HG03439 (cell line): ENCODE results near the gene VWC2.
A peak's percentile ranks its signal among the peaks of the same experiment; 100 is the strongest.

Source experiments
- ATAC-seq: cut with Tn5 transposase; IDR thresholded peaks from one replicate; pipeline ENCODE4 v1.9.1; 2021; ENCODE audit warnings: mild to moderate bottlenecking, moderate library complexity; ENCODE audit not compliant: unreplicated experiment

Gene VWC2

GRCh38 chr7:49781996-49782395 lies 8.6 kb downstream of the VWC2 start:
- ATAC-seq = no peak

DNA sequence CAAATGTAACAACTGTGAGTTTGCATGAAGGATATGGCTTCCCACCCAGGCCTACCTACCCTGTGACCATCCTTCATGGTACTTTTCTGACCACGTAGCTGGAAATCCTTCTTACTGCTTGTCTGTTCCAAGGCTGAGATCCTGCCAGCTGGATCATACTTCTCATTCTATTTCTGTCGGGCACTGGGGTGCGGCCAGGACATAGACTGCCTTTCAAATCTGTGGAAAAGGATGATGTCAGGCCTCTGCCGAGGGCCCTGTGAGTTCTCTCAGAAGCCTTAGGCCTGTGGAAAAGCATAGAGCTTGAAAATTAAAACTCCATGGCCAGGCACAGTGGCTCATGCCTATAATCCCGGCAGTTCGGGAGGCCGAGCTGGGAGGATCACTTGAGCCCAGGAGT lies 10.0 kb downstream of the VWC2 start:
- ATAC-seq = no peak

- no peak for ATAC-seq
These were observed 14.5 kb downstream of the VWC2 start for GRCh38 chr7:49787980-49788379.

DNA sequence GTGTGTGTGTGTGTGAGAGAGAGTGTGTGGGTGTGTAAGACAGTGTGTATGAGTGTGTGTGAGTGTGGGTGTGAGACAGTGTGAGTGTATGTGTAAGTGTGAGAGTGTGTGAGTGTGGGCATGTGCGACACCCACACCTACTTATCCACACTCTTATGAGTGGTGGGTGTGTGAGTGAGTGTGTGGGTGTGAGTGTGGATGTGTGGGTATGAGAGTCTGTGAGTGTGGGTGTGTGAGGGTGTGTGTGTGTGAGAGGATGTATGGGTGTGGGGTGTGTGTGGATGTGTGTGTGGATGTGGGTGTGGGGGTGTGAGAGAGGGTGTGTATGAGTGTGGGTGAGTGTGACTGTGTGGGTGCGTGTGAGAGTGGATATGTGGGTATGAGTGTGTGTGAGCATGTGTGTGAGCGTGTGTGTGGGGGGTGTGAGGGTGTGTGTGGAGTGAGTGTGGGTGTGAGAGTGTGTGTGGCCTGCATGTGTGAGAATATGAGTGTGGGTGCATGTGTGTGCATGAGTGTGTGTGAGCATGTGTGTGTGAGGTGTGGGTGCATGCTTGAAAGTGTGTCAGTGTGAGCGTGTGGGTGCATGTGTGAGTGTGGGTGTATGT lies 15.1 kb downstream of the VWC2 start:
- ATAC-seq = no peak

- ATAC-seq = no peak
These were observed 16.3 kb downstream of the VWC2 start for GRCh38 chr7:49789736-49790135.

DNA sequence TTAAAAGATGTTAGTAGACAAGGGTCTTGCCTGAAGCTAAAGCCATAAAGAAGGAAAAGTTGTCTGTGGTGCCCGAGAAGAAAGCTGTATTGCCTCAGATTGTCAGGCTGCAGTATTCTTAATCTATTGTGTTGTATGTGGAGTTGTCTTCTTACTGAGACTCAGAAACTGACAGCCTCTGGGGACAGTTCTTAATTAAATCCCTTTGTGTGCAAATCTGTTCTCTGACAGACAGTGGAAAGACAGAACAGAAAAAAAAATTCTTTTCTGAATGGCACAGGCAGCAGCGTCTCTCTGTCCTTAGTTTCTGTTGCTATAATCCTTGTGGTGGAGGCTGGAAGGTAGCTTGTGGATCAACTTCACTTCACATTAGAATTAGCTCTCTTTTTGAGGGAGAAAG lies 16.8 kb downstream of the VWC2 start:
- no peak for ATAC-seq

DNA sequence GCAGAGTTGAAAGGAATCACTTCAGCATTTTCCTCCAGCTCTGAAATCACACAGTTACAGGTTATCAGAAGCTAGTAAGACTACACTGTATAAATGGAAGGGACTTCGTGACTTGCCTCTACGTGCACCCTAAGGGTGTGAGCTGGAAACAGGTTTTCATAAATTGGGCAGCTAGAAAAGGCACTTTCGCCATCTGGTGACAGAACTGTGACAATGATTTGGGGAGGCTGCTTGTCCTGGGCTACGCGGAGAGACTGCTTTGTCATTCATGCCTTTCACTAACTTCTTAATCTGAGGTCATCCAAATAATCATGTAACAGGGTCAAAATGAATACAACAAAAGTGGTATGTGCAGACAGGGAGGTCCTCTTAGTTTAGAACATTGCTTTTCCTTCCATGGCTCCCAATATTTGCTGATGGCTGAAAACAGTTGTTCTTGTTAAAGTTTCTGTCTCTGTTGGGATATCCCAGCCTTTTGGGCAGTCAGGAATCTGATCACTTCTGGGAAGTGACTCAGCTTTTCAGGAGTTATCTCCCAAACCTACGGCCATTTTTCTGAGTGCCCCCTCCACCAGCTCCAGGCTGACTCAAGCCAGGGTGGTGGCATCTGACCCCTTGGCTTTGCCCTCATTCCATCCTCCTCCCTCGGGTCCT lies 17.8 kb downstream of the VWC2 start:
- ATAC-seq = peak; percentile 87

- no peak for ATAC-seq
These were observed 24.7 kb downstream of the VWC2 start for GRCh38 chr7:49797987-49798660.

DNA sequence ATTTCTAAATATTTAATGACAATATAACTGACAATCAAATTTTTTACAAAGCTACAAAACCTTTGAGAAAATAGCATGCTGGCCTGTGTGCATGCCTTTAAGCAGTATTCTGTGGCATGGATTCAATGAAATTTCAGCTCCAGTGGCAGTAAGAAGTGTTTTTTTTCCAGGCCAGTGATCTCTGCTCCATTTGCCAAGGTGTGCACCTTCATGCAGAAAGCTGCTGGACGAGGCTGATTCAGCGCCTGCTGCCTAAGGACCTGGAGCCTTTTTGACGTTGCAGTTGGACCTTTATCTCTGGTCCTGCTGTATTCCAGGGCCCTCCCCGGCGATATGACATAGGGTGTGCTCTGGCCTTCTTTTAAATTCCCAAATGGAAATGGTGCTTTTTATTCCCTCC lies 26.6 kb downstream of the VWC2 start:
- no peak for ATAC-seq

DNA sequence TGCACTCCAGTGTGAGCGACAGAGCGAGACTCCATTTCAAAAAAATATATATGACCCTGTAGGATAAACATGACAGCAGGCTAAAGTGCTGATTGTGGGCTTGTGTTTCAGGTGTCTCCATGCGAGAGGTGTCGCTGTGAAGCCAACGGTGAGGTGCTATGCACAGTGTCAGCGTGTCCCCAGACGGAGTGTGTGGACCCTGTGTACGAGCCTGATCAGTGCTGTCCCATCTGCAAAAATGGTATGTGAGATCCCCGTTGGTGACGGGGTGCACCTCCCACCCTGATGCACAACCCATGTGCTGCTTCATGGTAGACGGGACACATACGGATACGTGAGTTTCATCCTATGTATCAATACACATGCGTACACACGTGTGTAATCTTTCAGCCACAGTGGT lies 29.2 kb downstream of the VWC2 start:
- no peak for ATAC-seq

- ATAC-seq = no peak
These were observed 30.4 kb downstream of the VWC2 start for GRCh38 chr7:49803812-49804211.

DNA sequence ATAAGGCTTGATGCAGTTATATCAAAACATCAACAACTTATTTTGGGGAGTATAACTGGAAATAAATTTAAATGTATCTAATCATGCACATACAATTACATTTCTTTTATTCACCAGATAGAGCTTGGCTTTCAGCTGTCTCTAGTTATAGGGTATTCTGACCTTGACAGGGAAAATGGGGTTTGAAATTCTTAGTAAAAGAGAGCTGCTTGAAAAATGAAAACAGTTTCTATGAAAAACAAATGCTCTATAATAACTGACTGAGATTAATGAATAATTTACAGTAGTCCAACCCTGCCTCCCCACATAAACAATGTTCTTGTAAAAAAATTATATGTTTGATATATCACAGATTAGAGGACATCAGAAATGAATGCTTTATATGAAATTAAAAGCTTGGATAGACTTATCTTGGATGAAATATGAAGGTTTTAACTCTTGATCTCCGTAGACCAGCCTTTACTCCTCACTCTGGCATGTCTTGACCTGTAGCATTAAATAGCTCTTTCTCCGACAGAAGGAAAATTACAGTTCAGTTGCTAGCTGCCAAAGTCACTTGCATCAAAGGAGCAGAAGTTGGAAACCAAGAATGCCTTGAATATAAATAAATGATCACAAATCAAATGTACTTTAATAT lies 32.1 kb downstream of the VWC2 start:
- ATAC-seq = no peak

- no peak for ATAC-seq
These were observed 39.1 kb downstream of the VWC2 start for GRCh38 chr7:49812534-49812933.

- no peak for ATAC-seq
These were observed 43.8 kb downstream of the VWC2 start for GRCh38 chr7:49817279-49817678.

- no peak for ATAC-seq
These were observed 47.7 kb downstream of the VWC2 start for GRCh38 chr7:49821181-49821580.

GRCh38 chr7:49822856-49823255 lies 49.4 kb downstream of the VWC2 start:
- no peak for ATAC-seq

GRCh38 chr7:49823566-49823965 lies 50.1 kb downstream of the VWC2 start:
- no peak for ATAC-seq

DNA sequence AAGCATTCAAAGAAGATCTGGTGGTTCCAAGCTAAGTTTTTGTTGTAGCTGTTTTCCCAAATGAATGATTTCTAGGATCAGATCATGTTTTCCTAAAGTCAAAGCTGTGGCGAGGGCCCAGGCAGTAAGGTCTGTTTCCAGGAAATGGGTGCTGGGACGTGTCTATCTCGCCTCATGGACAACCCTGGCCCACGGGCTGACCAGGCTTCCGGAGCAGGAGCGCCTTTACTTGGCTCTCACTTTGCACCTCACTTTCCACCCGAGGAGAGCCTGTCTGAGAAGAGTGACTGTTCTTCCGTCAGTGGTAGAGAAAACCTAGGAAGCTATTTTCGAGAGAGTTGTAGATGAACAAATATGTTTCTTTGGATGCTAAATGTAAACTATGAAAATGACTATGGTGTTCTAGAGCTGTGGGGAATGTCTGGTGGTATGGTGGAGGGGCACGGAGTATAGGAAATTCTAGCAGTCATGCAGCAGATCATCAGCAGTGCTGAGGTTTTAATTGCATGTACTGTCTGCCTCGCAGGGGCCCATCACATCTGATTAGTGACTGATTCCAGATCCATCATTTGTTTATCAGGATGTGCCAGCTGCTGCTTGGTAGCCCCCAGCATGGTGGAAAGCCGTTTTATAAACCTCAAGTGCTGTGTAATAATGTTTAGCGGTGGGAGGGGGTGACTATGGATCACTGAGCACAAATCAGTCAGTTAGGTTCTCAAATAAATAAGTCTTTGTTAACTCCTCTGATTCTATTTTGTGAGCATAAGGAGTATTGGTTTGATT lies 66.6 kb downstream of the VWC2 start:
- ATAC-seq = no peak

GRCh38 chr7:49840751-49841405 lies 67.4 kb downstream of the VWC2 start:
- no peak for ATAC-seq

- no peak for ATAC-seq
These were observed 72.2 kb downstream of the VWC2 start for GRCh38 chr7:49845626-49846025.
